ENCODE data around the gene GNAT1.
"Not testable (repeated sequence)": the region's sequence is repeated elsewhere in the genome, so short reads cannot be mapped to it uniquely, and the experiment has no call there.

Gene GNAT1

DNA sequence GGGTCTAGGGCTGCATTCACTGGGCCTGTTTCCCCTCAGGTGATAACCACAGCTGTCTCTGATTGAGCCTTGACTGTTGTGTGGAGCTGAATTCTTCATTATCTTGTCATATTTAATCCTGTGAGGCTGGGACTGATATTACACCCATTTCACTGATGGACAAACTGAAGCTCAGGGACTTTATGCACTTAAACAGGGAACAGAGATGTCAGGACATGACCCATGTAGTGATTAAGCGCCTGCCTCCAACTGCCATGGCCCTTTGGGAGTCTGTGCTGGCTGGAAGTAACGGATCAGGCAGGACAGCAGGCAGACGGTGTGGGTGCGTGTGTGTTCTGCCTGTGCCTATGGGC lies 52.1 kb downstream of the GNAT1 start:
- DNase-seq = no peak

DNA sequence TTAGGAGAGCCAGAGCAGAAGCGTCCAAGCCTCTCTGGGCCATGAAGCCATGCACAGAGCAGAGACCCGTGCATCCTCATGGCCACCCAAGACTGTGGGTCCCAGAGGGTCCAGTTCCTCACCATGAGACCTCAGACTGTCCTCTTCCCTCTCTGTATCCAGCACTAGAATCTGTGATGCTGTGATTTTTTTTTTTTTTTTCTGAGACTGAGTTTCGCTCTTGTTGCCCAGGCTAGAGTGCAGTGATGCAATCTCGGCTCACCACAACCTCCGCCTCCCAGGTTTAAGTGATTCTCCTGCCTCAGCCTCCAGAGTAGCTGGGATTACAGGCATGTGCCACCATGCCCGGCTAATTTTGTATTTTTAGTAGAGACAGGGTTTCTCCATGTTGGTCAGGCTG lies 53.4 kb downstream of the GNAT1 start:
- not testable (repeated sequence) for DNase-seq

GRCh38 chr3:50245251-50245745 lies 53.9 kb downstream of the GNAT1 start:
- DNase-seq = no peak

GRCh38 chr3:50245831-50246516 lies 54.6 kb downstream of the GNAT1 start:
- peak; percentile 76 for DNase-seq

- peak in 1 of 2 experiments; percentile 15 for DNase-seq
These were observed 55.1 kb downstream of the GNAT1 start for GRCh38 chr3:50246517-50246954.

All from NCI-H2081 (cell line).